ENCODE measurements around the gene EIF4A3. TPM values are rescaled to one million over a fixed set of nuclear protein-coding genes. Genes with fewer than 3 reads are reported as not detected.

Gene EIF4A3
- total RNA-seq, 4 donors from 2014 or later = 69.0 to 112 (median 94.7) TPM

- TF ChIP-seq, protein P1, sequence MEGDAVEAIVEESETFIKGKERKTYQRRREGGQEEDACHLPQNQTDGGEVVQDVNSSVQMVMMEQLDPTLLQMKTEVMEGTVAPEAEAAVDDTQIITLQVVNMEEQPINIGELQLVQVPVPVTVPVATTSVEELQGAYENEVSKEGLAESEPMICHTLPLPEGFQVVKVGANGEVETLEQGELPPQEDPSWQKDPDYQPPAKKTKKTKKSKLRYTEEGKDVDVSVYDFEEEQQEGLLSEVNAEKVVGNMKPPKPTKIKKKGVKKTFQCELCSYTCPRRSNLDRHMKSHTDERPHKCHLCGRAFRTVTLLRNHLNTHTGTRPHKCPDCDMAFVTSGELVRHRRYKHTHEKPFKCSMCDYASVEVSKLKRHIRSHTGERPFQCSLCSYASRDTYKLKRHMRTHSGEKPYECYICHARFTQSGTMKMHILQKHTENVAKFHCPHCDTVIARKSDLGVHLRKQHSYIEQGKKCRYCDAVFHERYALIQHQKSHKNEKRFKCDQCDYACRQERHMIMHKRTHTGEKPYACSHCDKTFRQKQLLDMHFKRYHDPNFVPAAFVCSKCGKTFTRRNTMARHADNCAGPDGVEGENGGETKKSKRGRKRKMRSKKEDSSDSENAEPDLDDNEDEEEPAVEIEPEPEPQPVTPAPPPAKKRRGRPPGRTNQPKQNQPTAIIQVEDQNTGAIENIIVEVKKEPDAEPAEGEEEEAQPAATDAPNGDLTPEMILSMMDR (IDR thresholded peaks at IDR 0.05) = no peak
- no peak for TF ChIP-seq POLR2A (IDR thresholded peaks at IDR 0.05)
- intact Hi-C loops (cut with DNase I) = no loop called here
- no peak overlapping the region for H3K4me3 ChIP-seq
- H3K9me3 ChIP-seq = no peaks in the 10 kb centered on the region
- peaks cover 0 to 11% (median 0%) of the 10 kb centered on the region in 4 donors for H3K27me3 ChIP-seq
- H3K36me3 ChIP-seq = peaks cover 0 to 10% (median 0%) of the 10 kb centered on the region in 3 donors
- DNase-seq = no peak
- peak overlapping the region in 1 of 4 donors; percentile 10 for H3K27ac ChIP-seq
- 67 to 69% methylated on average over 8 to 13 of the region's 15 CpGs for WGBS, 2 donors
- H3K4me1 ChIP-seq = peaks cover 0 to 18% (median 11%) of the 10 kb centered on the region in 3 donors
Measured at GRCh38 chr17:80123791-80124190, 23.1 kb downstream of the EIF4A3 start.

GRCh38 chr17:80122926-80123505 lies 23.9 kb downstream of the EIF4A3 start:
- WGBS, 2 donors = 84 to 100% methylated on average over 1 to 4 of the region's 6 CpGs
- no peak overlapping the region for H3K27ac ChIP-seq
- H3K9me3 ChIP-seq = no peaks in the 10 kb centered on the region
- peaks cover 0 to 11% (median 0%) of the 10 kb centered on the region in 4 donors for H3K27me3 ChIP-seq
- H3K36me3 ChIP-seq = peaks cover 0 to 18% (median 0%) of the 10 kb centered on the region in 3 donors
- H3K4me3 ChIP-seq = no peak overlapping the region
- H3K4me1 ChIP-seq = peaks cover 0 to 18% (median 11%) of the 10 kb centered on the region in 3 donors
- TF ChIP-seq, protein P1 (IDR thresholded peaks at IDR 0.05) = no peak
- TF ChIP-seq POLR2A (IDR thresholded peaks at IDR 0.05) = no peak
- no peak for DNase-seq
- intact Hi-C loops (cut with DNase I) = no loop called here

GRCh38 chr17:80122026-80122575 lies 24.8 kb downstream of the EIF4A3 start:
- H3K9me3 ChIP-seq = no peaks in the 10 kb centered on the region
- intact Hi-C loops (cut with DNase I) = no loop called here
- H3K36me3 ChIP-seq = peaks cover 0 to 20% (median 0%) of the 10 kb centered on the region in 3 donors
- H3K4me1 ChIP-seq = peaks cover 0 to 18% (median 11%) of the 10 kb centered on the region in 3 donors
- TF ChIP-seq, protein P1 (IDR thresholded peaks at IDR 0.05) = no peak
- TF ChIP-seq POLR2A (IDR thresholded peaks at IDR 0.05) = no peak
- DNase-seq = no peak
- no peak overlapping the region for H3K27ac ChIP-seq
- WGBS, 2 donors = 77 to 83% methylated on average over 4 to 5 of the region's 17 CpGs
- no peak overlapping the region for H3K4me3 ChIP-seq
- peaks cover 0 to 11% (median 0%) of the 10 kb centered on the region in 4 donors for H3K27me3 ChIP-seq

GRCh38 chr17:80119839-80120238 lies 27.1 kb downstream of the EIF4A3 start:
- Histone ChIP-seq H3K4me3 (no peak overlapping the region), H3K9me3 (no peaks in the 10 kb centered on the region), H3K27me3 (no peaks in the 10 kb centered on the region), H3K27ac (no peak overlapping the region), H3K36me3 (peaks cover 0 to 20% (median 0%) of the 10 kb centered on the region in 3 donors), H3K4me1 (peaks cover 0 to 18% (median 11%) of the 10 kb centered on the region in 3 donors)
- intact Hi-C loops (cut with DNase I) = no loop called here
- WGBS, 2 donors = 86 to 88% methylated on average over 9 of the region's 9 CpGs
- no peak for TF ChIP-seq POLR2A (IDR thresholded peaks at IDR 0.05)
- TF ChIP-seq, protein P1 (IDR thresholded peaks at IDR 0.05) = no peak
- DNase-seq = no peak

- H3K4me3 ChIP-seq = no peak overlapping the region
- no peak overlapping the region for H3K27ac ChIP-seq
- no peaks in the 10 kb centered on the region for H3K9me3 ChIP-seq
- DNase-seq = no peak
- 85 to 100% methylated on average over 6 to 12 of the region's 24 CpGs for WGBS, 2 donors
- intact Hi-C loops (cut with DNase I) = no loop called here
- peaks cover 0 to 13% (median 9%) of the 10 kb centered on the region in 3 donors for H3K4me1 ChIP-seq
- H3K27me3 ChIP-seq = no peaks in the 10 kb centered on the region
- no peak for TF ChIP-seq POLR2A (IDR thresholded peaks at IDR 0.05)
- TF ChIP-seq, protein P1 (IDR thresholded peaks at IDR 0.05) = no peak
- H3K36me3 ChIP-seq = peaks cover 0 to 20% (median 0%) of the 10 kb centered on the region in 3 donors
Measured at GRCh38 chr17:80119271-80119791, 27.6 kb downstream of the EIF4A3 start.

Data from esophagus squamous epithelium (tissue), 5 donors.